DOHH2 (cell line): Measurements from ENCODE around the gene EDAR.

Experiments
- H3F3A ChIP-seq: fragments of 200-600 bp; sonication (generic), shearing (Covaris generic); 2 replicates; pipeline ENCODE4 v1.6.0; 2016; ENCODE audit warnings: antibody characterized with exemption, mild to moderate bottlenecking; ENCODE audit not compliant: control insufficient read depth, insufficient read depth
- H3K27ac ChIP-seq: fragments of 200-600 bp; sonication (generic); 2 replicates; pipeline ENCODE4 v1.5.1; 2014; ENCODE audit warnings: low read depth, mild to moderate bottlenecking, low read length, moderate library complexity
- H3K27me3 ChIP-seq: fragments of 200-600 bp; sonication (generic); 2 replicates; pipeline ENCODE4 v1.6.1; 2014; ENCODE audit warnings: mild to moderate bottlenecking, low read length, mixed read lengths; ENCODE audit not compliant: control insufficient read depth
- H3K36me3 ChIP-seq: fragments of 200-600 bp; sonication (generic); 2 replicates; pipeline ENCODE4 v1.6.1; 2014; ENCODE audit warnings: mild to moderate bottlenecking, low read length, moderate library complexity, mixed read lengths; ENCODE audit not compliant: control insufficient read depth
- H3K4me1 ChIP-seq: fragments of 200-600 bp; sonication (generic); 2 replicates; pipeline ENCODE4 v1.6.1; 2014; ENCODE audit warnings: mild to moderate bottlenecking, low read length, mixed read lengths; ENCODE audit not compliant: control insufficient read depth
- H3K4me2 ChIP-seq: fragments of 200-600 bp; sonication (generic); 2 replicates; pipeline ENCODE4 v1.6.0; 2014; ENCODE audit warnings: mild to moderate bottlenecking, low read length, moderate library complexity
- H3K4me3 ChIP-seq: fragments of 200-600 bp; sonication (generic); 2 replicates; pipeline ENCODE4 v1.5.1; 2014; ENCODE audit warnings: mild to moderate bottlenecking, low read length, mixed read lengths
- H3K79me2 ChIP-seq: fragments of 200-600 bp; sonication (generic); 2 replicates; pipeline ENCODE4 v1.6.1; 2014; ENCODE audit warnings: mild to moderate bottlenecking, low read length, mixed read lengths; ENCODE audit not compliant: control insufficient read depth
- H3K9me2 ChIP-seq: fragments of 200-600 bp; sonication (generic); replicated peaks from 2 replicates; pipeline ENCODE4 v1.6.1; 2014; ENCODE audit warnings: mild to moderate bottlenecking, low read length, mixed read lengths; ENCODE audit not compliant: control insufficient read depth
- H3K9me3 ChIP-seq: fragments of 200-600 bp; sonication (generic); 2 replicates; pipeline ENCODE4 v1.6.1; 2014; ENCODE audit warnings: antibody characterized with exemption, low read length, mixed read lengths; ENCODE audit not compliant: control insufficient read depth, insufficient read depth
- H4K20me1 ChIP-seq: fragments of 200-600 bp; sonication (generic); 2 replicates; pipeline ENCODE4 v1.6.0; 2014; ENCODE audit warnings: low read depth, mild to moderate bottlenecking, antibody characterized with exemption, low read length, moderate library complexity; ENCODE audit not compliant: control insufficient read depth, insufficient read depth
- EZH2phosphoT487 ChIP-seq: fragments of 200-600 bp; sonication (generic); IDR thresholded peaks from 2 replicates; pipeline ENCODE4 v1.6.1; 2017; ENCODE audit warnings: borderline replicate concordance, mild to moderate bottlenecking, antibody characterized with exemption, low read length, moderate library complexity, mixed read lengths
- TF ChIP-seq, protein P1 (sequence below): fragments of 200-600 bp; sonication (generic); IDR thresholded peaks from one replicate; pipeline ENCODE4 v1.5.1; 2014; ENCODE audit warnings: antibody characterized with exemption, mild to moderate bottlenecking, low read depth, low read length; ENCODE audit not compliant: poor library complexity, severe bottlenecking

Gene EDAR

DNA sequence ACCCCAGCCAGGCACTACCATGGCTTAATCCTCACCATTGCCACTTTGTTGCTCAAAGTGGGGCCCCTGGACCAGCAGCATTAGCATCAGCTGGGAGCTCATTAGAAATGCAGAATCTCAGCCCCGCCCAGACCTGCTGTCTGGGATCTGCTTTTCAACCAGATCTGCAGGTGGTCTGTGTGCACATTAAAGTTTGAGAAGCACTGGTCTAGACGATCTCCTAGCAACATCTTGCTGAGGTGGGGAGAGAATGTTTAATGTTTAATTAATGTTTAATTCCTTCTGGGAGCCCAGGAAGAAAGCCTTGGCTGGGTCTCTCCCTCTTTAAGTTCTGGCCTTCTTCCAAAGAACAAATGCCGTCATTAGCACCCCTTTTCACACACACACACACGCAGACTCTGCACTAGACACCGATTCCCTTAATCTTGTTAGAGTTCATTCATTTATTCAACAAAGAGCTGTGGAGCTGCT, 53.7 kb downstream of the EDAR start:
- peaks cover 4% of the 10 kb centered on the region for H3K4me1 ChIP-seq
- H3K4me2 ChIP-seq: no peak overlapping the region
- no peaks in the 10 kb centered on the region; the same call in 1 of the 2 replicates for H3K27me3 ChIP-seq
- H3K27ac ChIP-seq: no peak overlapping the region
- no peaks in the 10 kb centered on the region for H3F3A ChIP-seq
- no peaks in the 10 kb centered on the region for H3K79me2 ChIP-seq
- H3K9me2 ChIP-seq: no peaks in the 10 kb centered on the region
- TF ChIP-seq, protein P1, sequence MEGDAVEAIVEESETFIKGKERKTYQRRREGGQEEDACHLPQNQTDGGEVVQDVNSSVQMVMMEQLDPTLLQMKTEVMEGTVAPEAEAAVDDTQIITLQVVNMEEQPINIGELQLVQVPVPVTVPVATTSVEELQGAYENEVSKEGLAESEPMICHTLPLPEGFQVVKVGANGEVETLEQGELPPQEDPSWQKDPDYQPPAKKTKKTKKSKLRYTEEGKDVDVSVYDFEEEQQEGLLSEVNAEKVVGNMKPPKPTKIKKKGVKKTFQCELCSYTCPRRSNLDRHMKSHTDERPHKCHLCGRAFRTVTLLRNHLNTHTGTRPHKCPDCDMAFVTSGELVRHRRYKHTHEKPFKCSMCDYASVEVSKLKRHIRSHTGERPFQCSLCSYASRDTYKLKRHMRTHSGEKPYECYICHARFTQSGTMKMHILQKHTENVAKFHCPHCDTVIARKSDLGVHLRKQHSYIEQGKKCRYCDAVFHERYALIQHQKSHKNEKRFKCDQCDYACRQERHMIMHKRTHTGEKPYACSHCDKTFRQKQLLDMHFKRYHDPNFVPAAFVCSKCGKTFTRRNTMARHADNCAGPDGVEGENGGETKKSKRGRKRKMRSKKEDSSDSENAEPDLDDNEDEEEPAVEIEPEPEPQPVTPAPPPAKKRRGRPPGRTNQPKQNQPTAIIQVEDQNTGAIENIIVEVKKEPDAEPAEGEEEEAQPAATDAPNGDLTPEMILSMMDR: no peak
- TF ChIP-seq EZH2phosphoT487: no peak
- no peak overlapping the region for H3K4me3 ChIP-seq
- no peaks in the 10 kb centered on the region for H4K20me1 ChIP-seq
- H3K36me3 ChIP-seq: no peaks in the 10 kb centered on the region
- no peaks in the 10 kb centered on the region for H3K9me3 ChIP-seq

DNA sequence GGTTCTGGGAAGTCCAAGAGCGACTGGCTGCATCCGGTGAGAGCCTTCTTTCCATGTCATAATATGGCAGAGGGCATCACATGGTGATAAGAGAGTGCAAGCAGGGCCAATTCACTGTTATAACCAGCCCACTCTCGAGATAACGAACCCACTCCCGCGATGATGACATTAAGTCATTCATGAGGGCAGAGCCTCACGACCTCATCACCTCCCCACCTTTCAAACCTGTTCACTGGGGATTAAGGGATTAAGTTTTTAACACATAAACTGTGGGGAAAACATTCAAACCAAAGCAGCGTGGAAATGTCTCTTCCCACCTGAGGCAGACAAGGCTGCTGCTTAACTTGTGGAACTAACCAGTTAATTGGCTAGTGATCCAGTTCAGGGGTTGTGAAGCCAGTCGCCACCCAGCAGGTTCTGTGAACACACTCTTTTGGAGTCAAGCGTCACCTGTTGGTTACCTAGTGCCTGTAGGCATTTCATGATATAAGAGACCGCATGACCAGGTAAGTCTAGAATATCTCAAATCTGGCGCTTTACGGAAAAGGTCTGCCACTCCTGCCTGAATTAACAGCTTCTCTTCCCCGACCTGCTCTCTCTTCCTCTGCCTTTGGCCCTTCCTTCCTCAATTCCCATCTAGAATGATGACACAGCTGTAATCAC, 54.3 kb downstream of the EDAR start:
- H3F3A ChIP-seq: no peaks in the 10 kb centered on the region
- H3K27me3 ChIP-seq: no peaks in the 10 kb centered on the region; the same call in 1 of the 2 replicates
- no peaks in the 10 kb centered on the region for H3K9me3 ChIP-seq
- no peak overlapping the region for H3K27ac ChIP-seq
- no peak overlapping the region for H3K4me3 ChIP-seq
- TF ChIP-seq, protein P1: no peak
- TF ChIP-seq EZH2phosphoT487: no peak
- H3K4me2 ChIP-seq: no peak overlapping the region
- H3K9me2 ChIP-seq: no peaks in the 10 kb centered on the region
- no peaks in the 10 kb centered on the region for H4K20me1 ChIP-seq
- no peaks in the 10 kb centered on the region for H3K36me3 ChIP-seq
- no peaks in the 10 kb centered on the region for H3K79me2 ChIP-seq
- H3K4me1 ChIP-seq: peaks cover 4% of the 10 kb centered on the region

GRCh38 chr2:108934151-108934550, 54.9 kb downstream of the EDAR start:
- no peaks in the 10 kb centered on the region for H3F3A ChIP-seq
- no peaks in the 10 kb centered on the region for H3K9me2 ChIP-seq
- no peaks in the 10 kb centered on the region; the same call in 1 of the 2 replicates for H3K27me3 ChIP-seq
- peaks cover 4% of the 10 kb centered on the region for H3K4me1 ChIP-seq
- TF ChIP-seq EZH2phosphoT487: no peak
- TF ChIP-seq, protein P1: no peak
- no peaks in the 10 kb centered on the region for H3K9me3 ChIP-seq
- no peak overlapping the region for H3K4me3 ChIP-seq
- no peak overlapping the region for H3K4me2 ChIP-seq
- no peaks in the 10 kb centered on the region for H3K79me2 ChIP-seq
- no peak overlapping the region for H3K27ac ChIP-seq
- H3K36me3 ChIP-seq: no peaks in the 10 kb centered on the region
- H4K20me1 ChIP-seq: no peaks in the 10 kb centered on the region
